ENCODE data around the gene CPA2.

The CPA2 gene

GRCh38 chr7:130273933-130274255 lies 7.2 kb downstream of the CPA2 start:
- H3K27ac ChIP-seq (ENCODE audit: low read depth, low read length): peak overlapping the region; percentile 21
- H3K36me3 ChIP-seq (ENCODE audit: control insufficient read depth, insufficient read depth, low read length): no peaks in the 10 kb centered on the region
- H3K9ac ChIP-seq (ENCODE audit: low read length): peak overlapping the region; percentile 59
- H3K27me3 ChIP-seq (ENCODE audit: control insufficient read depth, insufficient read depth, low read length): no peaks in the 10 kb centered on the region
- no peaks in the 10 kb centered on the region for H3K9me3 ChIP-seq (ENCODE audit: control insufficient read depth, insufficient read depth, low read depth, low read length)
- peaks cover 45% of the 10 kb centered on the region for H3K4me1 ChIP-seq (ENCODE audit: control insufficient read depth, insufficient read depth, low read length)
- peak overlapping the region; percentile 28 for H3K4me3 ChIP-seq (ENCODE audit: low read depth, low read length)

GRCh38 chr7:130274296-130274695 lies 7.6 kb downstream of the CPA2 start:
- peak overlapping the region; percentile 59 for H3K9ac ChIP-seq (ENCODE audit: low read length)
- no peaks in the 10 kb centered on the region for H3K36me3 ChIP-seq (ENCODE audit: control insufficient read depth, insufficient read depth, low read length)
- peak overlapping the region; percentile 28 for H3K4me3 ChIP-seq (ENCODE audit: low read depth, low read length)
- peaks cover 45% of the 10 kb centered on the region for H3K4me1 ChIP-seq (ENCODE audit: control insufficient read depth, insufficient read depth, low read length)
- no peaks in the 10 kb centered on the region for H3K27me3 ChIP-seq (ENCODE audit: control insufficient read depth, insufficient read depth, low read length)
- no peaks in the 10 kb centered on the region for H3K9me3 ChIP-seq (ENCODE audit: control insufficient read depth, insufficient read depth, low read depth, low read length)
- peak overlapping the region; percentile 21 for H3K27ac ChIP-seq (ENCODE audit: low read depth, low read length)

- peak overlapping the region; percentile 4; the same call in 1 of the 2 replicates for H3K4me3 ChIP-seq (ENCODE audit: low read depth, low read length)
- no peak overlapping the region for H3K27ac ChIP-seq (ENCODE audit: low read depth, low read length)
Measured at GRCh38 chr7:130274983-130275591, 8.4 kb downstream of the CPA2 start.

GRCh38 chr7:130275826-130276297 lies 9.2 kb downstream of the CPA2 start:
- Histone ChIP-seq H3K4me3 (ENCODE audit: low read depth, low read length) (no peak overlapping the region), H3K27ac (ENCODE audit: low read depth, low read length) (no peak overlapping the region)

More at GRCh38 chr7:130274983-130275591, 8.4 kb downstream of the CPA2 start:
- Histone ChIP-seq H3K9me3 (ENCODE audit: control insufficient read depth, insufficient read depth, low read depth, low read length) (no peaks in the 10 kb centered on the region), H3K36me3 (ENCODE audit: control insufficient read depth, insufficient read depth, low read length) (no peaks in the 10 kb centered on the region), H3K9ac (ENCODE audit: low read length) (no peak overlapping the region), H3K27me3 (ENCODE audit: control insufficient read depth, insufficient read depth, low read length) (no peaks in the 10 kb centered on the region), H3K4me1 (ENCODE audit: control insufficient read depth, insufficient read depth, low read length) (peaks cover 45% of the 10 kb centered on the region)

GRCh38 chr7:130276796-130277762 lies 10.4 kb downstream of the CPA2 start:
- H3K27ac ChIP-seq (ENCODE audit: low read depth, low read length): no peak overlapping the region

More at GRCh38 chr7:130275826-130276297, 9.2 kb downstream of the CPA2 start:
- Histone ChIP-seq H3K9ac (ENCODE audit: low read length) (no peak overlapping the region), H3K4me1 (ENCODE audit: control insufficient read depth, insufficient read depth, low read length) (peaks cover 45% of the 10 kb centered on the region), H3K27me3 (ENCODE audit: control insufficient read depth, insufficient read depth, low read length) (no peaks in the 10 kb centered on the region), H3K36me3 (ENCODE audit: control insufficient read depth, insufficient read depth, low read length) (no peaks in the 10 kb centered on the region), H3K9me3 (ENCODE audit: control insufficient read depth, insufficient read depth, low read depth, low read length) (no peaks in the 10 kb centered on the region)

GRCh38 chr7:130277763-130278643 lies 11.3 kb downstream of the CPA2 start:
- no peaks in the 10 kb centered on the region for H3K9me3 ChIP-seq (ENCODE audit: control insufficient read depth, insufficient read depth, low read depth, low read length)

More at GRCh38 chr7:130276796-130277762, 10.4 kb downstream of the CPA2 start:
- Histone ChIP-seq H3K27me3 (ENCODE audit: control insufficient read depth, insufficient read depth, low read length) (no peaks in the 10 kb centered on the region), H3K9ac (ENCODE audit: low read length) (no peak overlapping the region), H3K36me3 (ENCODE audit: control insufficient read depth, insufficient read depth, low read length) (no peaks in the 10 kb centered on the region), H3K9me3 (ENCODE audit: control insufficient read depth, insufficient read depth, low read depth, low read length) (no peaks in the 10 kb centered on the region), H3K4me1 (ENCODE audit: control insufficient read depth, insufficient read depth, low read length) (peaks cover 38% of the 10 kb centered on the region), H3K4me3 (ENCODE audit: low read depth, low read length) (no peak overlapping the region)

GRCh38 chr7:130278860-130279259 lies 12.2 kb downstream of the CPA2 start:
- H3K4me3 ChIP-seq (ENCODE audit: low read depth, low read length): no peak overlapping the region
- H3K36me3 ChIP-seq (ENCODE audit: control insufficient read depth, insufficient read depth, low read length): no peaks in the 10 kb centered on the region
- H3K9ac ChIP-seq (ENCODE audit: low read length): no peak overlapping the region
- no peaks in the 10 kb centered on the region for H3K9me3 ChIP-seq (ENCODE audit: control insufficient read depth, insufficient read depth, low read depth, low read length)
- peaks cover 23% of the 10 kb centered on the region for H3K4me1 ChIP-seq (ENCODE audit: control insufficient read depth, insufficient read depth, low read length)
- H3K27ac ChIP-seq (ENCODE audit: low read depth, low read length): no peak overlapping the region
- H3K27me3 ChIP-seq (ENCODE audit: control insufficient read depth, insufficient read depth, low read length): no peaks in the 10 kb centered on the region

More at GRCh38 chr7:130277763-130278643, 11.3 kb downstream of the CPA2 start:
- peaks cover 28% of the 10 kb centered on the region for H3K4me1 ChIP-seq (ENCODE audit: control insufficient read depth, insufficient read depth, low read length)
- H3K36me3 ChIP-seq (ENCODE audit: control insufficient read depth, insufficient read depth, low read length): no peaks in the 10 kb centered on the region
- no peak overlapping the region for H3K27ac ChIP-seq (ENCODE audit: low read depth, low read length)
- H3K9ac ChIP-seq (ENCODE audit: low read length): no peak overlapping the region
- no peaks in the 10 kb centered on the region for H3K27me3 ChIP-seq (ENCODE audit: control insufficient read depth, insufficient read depth, low read length)
- H3K4me3 ChIP-seq (ENCODE audit: low read depth, low read length): no peak overlapping the region

GRCh38 chr7:130279286-130279685 lies 12.6 kb downstream of the CPA2 start:
- Histone ChIP-seq H3K9ac (ENCODE audit: low read length) (no peak overlapping the region), H3K4me1 (ENCODE audit: control insufficient read depth, insufficient read depth, low read length) (peaks cover 19% of the 10 kb centered on the region), H3K36me3 (ENCODE audit: control insufficient read depth, insufficient read depth, low read length) (no peaks in the 10 kb centered on the region), H3K27ac (ENCODE audit: low read depth, low read length) (no peak overlapping the region), H3K4me3 (ENCODE audit: low read depth, low read length) (no peak overlapping the region), H3K27me3 (ENCODE audit: control insufficient read depth, insufficient read depth, low read length) (no peaks in the 10 kb centered on the region), H3K9me3 (ENCODE audit: control insufficient read depth, insufficient read depth, low read depth, low read length) (no peaks in the 10 kb centered on the region)

- Histone ChIP-seq H3K9me3 (ENCODE audit: control insufficient read depth, insufficient read depth, low read depth, low read length) (no peaks in the 10 kb centered on the region), H3K4me1 (ENCODE audit: control insufficient read depth, insufficient read depth, low read length) (peaks cover 13% of the 10 kb centered on the region), H3K4me3 (ENCODE audit: low read depth, low read length) (no peak overlapping the region), H3K27ac (ENCODE audit: low read depth, low read length) (no peak overlapping the region), H3K36me3 (ENCODE audit: control insufficient read depth, insufficient read depth, low read length) (no peaks in the 10 kb centered on the region), H3K27me3 (ENCODE audit: control insufficient read depth, insufficient read depth, low read length) (no peaks in the 10 kb centered on the region), H3K9ac (ENCODE audit: low read length) (no peak overlapping the region)
Measured at GRCh38 chr7:130279906-130280305, 13.2 kb downstream of the CPA2 start.

- no peaks in the 10 kb centered on the region for H3K9me3 ChIP-seq (ENCODE audit: control insufficient read depth, insufficient read depth, low read depth, low read length)
- no peak overlapping the region for H3K27ac ChIP-seq (ENCODE audit: low read depth, low read length)
- no peaks in the 10 kb centered on the region for H3K27me3 ChIP-seq (ENCODE audit: control insufficient read depth, insufficient read depth, low read length)
- H3K9ac ChIP-seq (ENCODE audit: low read length): no peak overlapping the region
- H3K4me1 ChIP-seq (ENCODE audit: control insufficient read depth, insufficient read depth, low read length): no peaks in the 10 kb centered on the region
- H3K4me3 ChIP-seq (ENCODE audit: low read depth, low read length): no peak overlapping the region
- no peaks in the 10 kb centered on the region for H3K36me3 ChIP-seq (ENCODE audit: control insufficient read depth, insufficient read depth, low read length)
Measured at GRCh38 chr7:130281260-130281659, 14.6 kb downstream of the CPA2 start.
